AG09319 (cell line): Measurements from ENCODE around the gene PRCD.

Experiments
- DNase-seq: peaks from one replicate; pipeline ENCODE4 v3.0.0-alpha.2; 2010; ENCODE audit warnings: low read depth; ENCODE audit errors: extremely low read depth
- CTCF ChIP-seq: IDR thresholded peaks from 2 replicates; pipeline ENCODE4 v1.5.1; 2011; ENCODE audit warnings: low read depth, mild to moderate bottlenecking, inconsistent platforms, low read length, moderate library complexity

Gene PRCD

DNA sequence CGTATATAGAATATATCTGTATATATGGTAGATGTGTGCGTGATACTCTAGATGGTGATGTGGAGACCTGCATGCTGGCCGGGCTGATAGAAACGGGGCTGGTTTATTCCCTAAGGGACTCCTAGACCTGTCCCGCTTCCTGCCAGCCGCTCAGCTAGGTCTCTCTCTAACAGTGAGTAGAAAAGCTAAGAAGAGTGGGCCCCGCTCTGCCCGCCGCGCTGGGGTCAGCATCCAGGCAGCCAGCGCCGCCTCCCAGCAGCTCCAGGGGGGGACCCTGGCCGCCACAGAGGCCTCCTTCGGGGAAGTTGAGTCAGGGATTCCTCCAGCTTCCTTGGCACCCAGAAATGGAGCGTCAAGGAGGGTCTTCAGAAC lies 11.7 kb upstream of the PRCD start:
- DNase-seq, result no peak

DNA sequence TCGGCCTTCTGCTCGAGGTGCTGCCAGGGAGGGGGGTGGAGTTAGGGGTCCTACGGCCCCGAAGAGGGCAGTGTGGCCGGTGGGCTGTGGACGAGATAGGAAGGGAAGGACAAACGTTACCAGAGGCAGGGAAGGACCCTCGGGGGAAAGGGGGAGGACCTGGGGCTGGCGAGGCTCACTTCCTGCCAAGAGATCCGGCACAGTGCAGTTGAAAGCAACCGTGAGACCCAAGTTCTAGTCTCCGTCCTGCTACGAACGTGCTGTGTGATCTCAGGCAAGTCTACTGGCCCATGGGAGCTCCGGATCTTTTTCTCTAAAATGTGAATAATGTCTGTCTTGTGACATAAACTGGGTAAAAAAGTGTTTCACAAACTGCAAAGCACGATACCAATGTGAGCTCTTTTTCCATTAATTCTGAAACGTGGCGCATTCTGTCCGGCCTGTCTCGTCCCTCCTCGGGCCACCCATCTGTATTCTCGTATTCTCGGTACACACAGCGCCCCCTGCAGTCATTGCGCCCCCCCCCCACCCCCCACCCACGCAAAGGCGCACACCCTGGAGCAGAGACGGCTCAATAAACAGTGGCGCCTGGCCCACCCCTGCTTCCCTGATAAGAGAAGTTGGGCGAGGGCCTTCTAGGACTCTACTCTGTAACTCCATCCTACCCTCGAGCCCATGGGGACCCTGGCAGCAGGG lies 11.2 kb upstream of the PRCD start:
- no peak for DNase-seq

More for the DNA sequence above, 11.7 kb upstream of the PRCD start:
- no peak for TF ChIP-seq CTCF

GRCh38 chr17:76529224-76530094 lies 10.4 kb upstream of the PRCD start:
- peak; percentile 91 for DNase-seq
- peak; percentile 1; the same call in 1 of the 2 replicates for TF ChIP-seq CTCF

More for the DNA sequence above, 11.2 kb upstream of the PRCD start:
- peak; percentile 12; the same call in 1 of the 2 replicates for TF ChIP-seq CTCF

DNA sequence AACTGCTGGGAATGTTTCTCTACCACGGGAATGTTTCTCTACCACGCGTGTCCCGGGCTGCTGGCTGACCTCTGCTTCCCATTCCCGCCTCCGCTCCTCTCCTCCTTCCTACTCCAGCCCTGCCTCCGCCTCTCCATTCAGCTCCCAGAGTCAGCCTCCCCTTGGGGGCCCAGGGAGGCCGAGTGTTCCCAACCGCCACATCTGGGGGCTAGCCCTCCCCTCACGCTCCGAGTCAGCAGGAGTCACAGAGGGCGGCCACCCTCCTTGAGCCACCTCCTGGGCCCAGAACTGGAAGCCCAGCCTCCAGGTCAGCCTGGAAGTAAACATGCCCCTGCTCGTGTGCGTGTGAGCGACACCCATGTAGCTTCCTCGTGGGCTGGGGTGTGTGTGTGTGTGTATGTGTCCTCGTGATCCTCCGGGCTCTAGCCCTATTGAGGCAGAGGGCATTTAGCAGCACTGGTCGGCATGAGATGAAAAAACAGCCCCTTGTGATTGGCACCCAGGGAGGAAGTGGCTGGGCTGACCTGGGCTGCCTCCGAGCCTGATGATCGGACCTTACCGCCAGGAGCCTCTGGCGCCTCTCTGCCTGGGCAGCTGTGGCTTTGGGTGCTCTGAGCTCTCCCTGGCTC lies 9.6 kb upstream of the PRCD start:
- no peak for TF ChIP-seq CTCF
- no peak for DNase-seq

DNA sequence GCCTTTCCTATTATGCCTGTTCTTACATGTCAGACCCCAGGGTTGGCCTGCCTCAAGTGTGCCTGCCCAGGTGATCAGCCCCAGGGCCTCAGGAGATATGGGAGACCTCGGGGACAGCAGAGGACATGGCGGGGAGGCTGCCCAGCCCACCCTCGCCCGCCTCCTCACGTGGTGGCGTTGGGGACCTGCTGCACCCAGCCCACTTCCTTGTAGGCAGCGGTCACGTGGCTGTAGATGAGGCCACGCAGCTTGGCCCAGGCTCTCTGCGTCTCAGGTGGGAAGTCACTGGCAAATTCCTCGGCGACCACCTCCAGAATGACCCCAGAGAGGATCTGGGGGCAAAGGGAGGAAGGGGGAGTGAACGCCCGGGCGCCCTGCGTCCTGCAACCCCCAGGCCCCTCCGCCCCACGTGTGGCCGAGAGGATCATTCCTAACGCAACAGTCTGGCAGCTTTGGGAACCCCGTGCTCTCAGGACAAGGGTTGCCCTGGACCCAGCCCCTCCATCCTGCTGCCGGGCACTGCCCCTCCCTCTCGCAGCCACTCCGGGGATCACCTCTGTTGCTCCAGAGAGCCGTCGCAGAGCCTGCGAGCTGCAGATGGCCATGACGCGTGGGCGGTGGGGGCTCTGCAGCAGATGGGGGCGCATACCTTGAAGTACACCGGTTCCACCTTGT lies 8.9 kb upstream of the PRCD start:
- no peak for DNase-seq
- no peak for TF ChIP-seq CTCF

DNA sequence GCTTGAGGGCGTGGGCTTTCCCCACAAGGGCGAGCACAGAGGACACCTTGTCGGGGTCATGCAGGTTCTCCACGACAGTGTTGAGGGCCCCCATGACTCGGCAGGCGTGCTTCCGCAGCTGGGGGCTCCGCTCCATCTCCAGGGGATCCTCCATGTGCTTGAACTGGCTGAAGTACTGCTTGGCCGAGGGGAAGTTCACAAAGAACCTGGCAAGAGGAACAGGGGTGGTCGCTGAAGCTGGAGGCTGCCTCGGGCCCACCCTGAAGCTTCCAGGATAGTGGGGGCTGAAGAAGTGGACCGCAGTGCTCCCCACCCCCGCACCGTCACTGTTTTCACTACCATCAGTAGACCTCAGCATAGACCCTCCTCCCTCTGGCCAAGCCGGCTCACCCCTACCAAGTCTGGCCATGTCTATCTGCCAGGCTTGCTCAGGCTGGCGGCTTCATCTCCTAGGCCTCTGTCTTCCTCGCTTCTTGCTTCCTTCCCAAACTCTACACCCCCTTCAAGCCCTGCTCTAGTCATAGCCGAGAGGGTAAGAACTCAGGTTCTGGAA lies 8.3 kb upstream of the PRCD start:
- DNase-seq, result no peak
- no peak for TF ChIP-seq CTCF
